Lung (tissue), 12 donors: Measurements from ENCODE around the gene TRAPPC12. TPM values are rescaled to one million over a fixed set of nuclear protein-coding genes. Genes with fewer than 3 reads are reported as not detected.
"Not testable (repeated sequence)": the region's sequence is repeated elsewhere in the genome, so short reads cannot be mapped to it uniquely, and the experiment has no call there.

Source experiments
- ATAC-seq: fragments of 200-7000 bp; cut with Tn5 transposase; one replicate; pipeline ENCODE4 v1.9.1; 2020; ENCODE audit warnings: moderate number of reproducible peaks; ENCODE audit not compliant: insufficient read depth, low FRiP score
- DNase-seq, 3 donors: peaks; one replicate each; pipeline ENCODE4 v3.0.0-alpha.2; 2013 to 2017
- H3K27ac ChIP-seq, 2 donors: one replicate each; pipeline ENCODE4 v1.5.1; 2013; ENCODE audit warnings: mild to moderate bottlenecking in 2 of 2, moderate library complexity in 2 of 2, control low read depth in 1 of 2, inconsistent platforms in 1 of 2, low read depth in 1 of 2, low read length in 1 of 2
- H3K27me3 ChIP-seq, 3 donors: one replicate each; pipeline ENCODE4 v1.5.1; 2013; ENCODE audit warnings: low read length in 2 of 3; ENCODE audit not compliant: control insufficient read depth in 3 of 3, insufficient read depth in 3 of 3
- H3K36me3 ChIP-seq, 4 donors: one replicate each; pipeline ENCODE4 v1.5.1; 2013; ENCODE audit warnings: low read length in 4 of 4, mild to moderate bottlenecking in 1 of 4, moderate library complexity in 1 of 4; ENCODE audit not compliant: control insufficient read depth in 4 of 4, insufficient read depth in 4 of 4
- H3K4me1 ChIP-seq, 5 donors: one replicate each; pipeline ENCODE4 v1.5.1; 2013; ENCODE audit warnings: low read length in 5 of 5, mild to moderate bottlenecking in 2 of 5, moderate library complexity in 1 of 5; ENCODE audit not compliant: control insufficient read depth in 5 of 5, insufficient read depth in 5 of 5
- H3K4me3 ChIP-seq: one replicate; pipeline ENCODE4 v1.5.1; 2013; ENCODE audit warnings: mild to moderate bottlenecking, control low read depth, moderate library complexity
- H3K9ac ChIP-seq, 2 donors: one replicate each; pipeline ENCODE4 v1.5.1; 2013; ENCODE audit warnings: low read length in 2 of 2, control low read depth in 1 of 2; ENCODE audit not compliant: insufficient read depth in 1 of 2
- H3K9me3 ChIP-seq, 4 donors: one replicate each; pipeline ENCODE4 v1.5.1; 2013; ENCODE audit warnings: low read length in 3 of 4, mild to moderate bottlenecking in 1 of 4, moderate library complexity in 1 of 4; ENCODE audit not compliant: control insufficient read depth in 4 of 4, insufficient read depth in 3 of 4
- CTCF ChIP-seq: IDR thresholded peaks from 2 replicates; pipeline ENCODE4 v1.5.1; 2012; ENCODE audit warnings: mild to moderate bottlenecking; ENCODE audit errors: control extremely low read depth, extremely low read depth
- WGBS, 2 donors: extraction: QIAGEN DNeasy Blood & Tissue Kit; methylation state at CpG; one replicate each; pipeline ENCODE4 v1.1.7; 2013; 5-methylcytosine and 5-hydroxymethylcytosine counted together
- polyA plus RNA-seq, 2 donors: library from polyadenylated mRNA; stranded (reverse); fragments of 200-250 nt; gene quantifications; one replicate each; pipeline ENCODE4 v1.2.1, GENCODE V29; 2013
- total RNA-seq, 2 donors: library from RNA; depleted of rRNA in 1 of 2; stranded (reverse); fragments of >200 nt in 1 of 2; gene quantifications; one replicate each; pipeline ENCODE4 v1.2.1, GENCODE V29; 2014 to 2021
- donor health status: control.
- donor health status: control.
- donor health status: Bipolar disorder and iron deficiency.
- donor health status: healthy.
- donor health status: DM: yes; HTN: yes; CAD: no.

TRAPPC12 gene
- total and polyA plus RNA-seq, 4 donors, result 49.9 to 117 (median 91.0) TPM

- no peak for TF ChIP-seq CTCF
- DNase-seq (peak in 1 of 3 donors; percentile 60), ATAC-seq (no peak)
- no peaks in the 10 kb centered on the region for H3K9me3 ChIP-seq
- no peaks in the 10 kb centered on the region for H3K27me3 ChIP-seq
- H3K27ac ChIP-seq, result no peak overlapping the region
- no peak overlapping the region for H3K4me3 ChIP-seq
- H3K36me3 ChIP-seq, result peaks cover 0 to 6% (median 3%) of the 10 kb centered on the region in 4 donors
- 71 to 72% methylated on average over 26 to 27 of the region's 27 CpGs for WGBS, 2 donors
- H3K9ac ChIP-seq, result no peak overlapping the region
- H3K4me1 ChIP-seq, result peaks cover 0 to 4% (median 0%) of the 10 kb centered on the region in 5 donors
Measured at GRCh38 chr2:3490191-3491170, 111.0 kb downstream of the TRAPPC12 start.

GRCh38 chr2:3491306-3491705 lies 111.8 kb downstream of the TRAPPC12 start:
- no peak for TF ChIP-seq CTCF
- peaks cover 0 to 3% (median 0%) of the 10 kb centered on the region in 4 donors for H3K36me3 ChIP-seq
- H3K9me3 ChIP-seq, result no peaks in the 10 kb centered on the region
- no peak overlapping the region for H3K9ac ChIP-seq
- WGBS, 2 donors, result 29 to 43% methylated on average over 6 of the region's 6 CpGs
- H3K4me1 ChIP-seq, result peaks cover 0 to 4% (median 0%) of the 10 kb centered on the region in 5 donors
- no peak overlapping the region for H3K27ac ChIP-seq
- H3K4me3 ChIP-seq, result no peak overlapping the region
- DNase-seq (no peak), ATAC-seq (no peak)
- no peaks in the 10 kb centered on the region for H3K27me3 ChIP-seq

GRCh38 chr2:3491716-3492474 lies 112.4 kb downstream of the TRAPPC12 start:
- DNase-seq (no peak), ATAC-seq (no peak)
- Histone ChIP-seq H3K36me3 (peaks cover 0 to 3% (median 1%) of the 10 kb centered on the region in 4 donors), H3K9me3 (no peaks in the 10 kb centered on the region), H3K27me3 (no peaks in the 10 kb centered on the region), H3K27ac (no peak overlapping the region), H3K4me1 (peaks cover 0 to 4% (median 0%) of the 10 kb centered on the region in 5 donors), H3K9ac (no peak overlapping the region), H3K4me3 (no peak overlapping the region)
- TF ChIP-seq CTCF, result no peak
- WGBS, 2 donors, result 93 to 95% methylated on average over 17 of the region's 17 CpGs

- H3K27ac ChIP-seq, H3K27me3 ChIP-seq, H3K9me3 ChIP-seq, H3K9ac ChIP-seq, H3K36me3 ChIP-seq, ATAC-seq, H3K4me3 ChIP-seq, DNase-seq, H3K4me1 ChIP-seq: not testable (repeated sequence)
- 87 to 90% methylated on average over 12 of the region's 12 CpGs for WGBS, 2 donors
Measured at GRCh38 chr2:3492475-3492787, 112.9 kb downstream of the TRAPPC12 start.
